ENCODE measurements around the gene SPANXN5.
"Not testable (repeated sequence)": the region's sequence is repeated elsewhere in the genome, so short reads cannot be mapped to it uniquely, and the experiment has no call there.

- TF ChIP-seq CTCF (IDR thresholded peaks at IDR 0.05; ENCODE audit: poor library complexity); EZH2 (IDR thresholded peaks at IDR 0.05; ENCODE audit: borderline replicate concordance): not testable (repeated sequence)
Observed at GRCh38 chrX:52804876-52805275, 7.6 kb upstream of the SPANXN5 start.
